Measurements from ENCODE around the gene ZC3H14.
A peak's percentile ranks its signal among the peaks of the same experiment; 100 is the strongest.

The ZC3H14 gene

GRCh38 chr14:88542857-88543795, 19.7 kb upstream of the ZC3H14 start:
- no peak overlapping the region for H3K4me3 ChIP-seq (replicated peaks in 1 of 2; ENCODE audit: low read depth in 2 of 2, low read length in 2 of 2)
- no peak for TF ChIP-seq CTCF (IDR thresholded peaks at IDR 0.05; ENCODE audit: low read depth, low read length)
- no peak for DNase-seq (ENCODE audit: low read depth in 2 of 2)

- TF ChIP-seq CTCF (IDR thresholded peaks at IDR 0.05; ENCODE audit: low read depth, low read length) = no peak
- H3K4me3 ChIP-seq (replicated peaks in 1 of 2; ENCODE audit: low read depth in 2 of 2, low read length in 2 of 2) = no peak overlapping the region
- no peak for DNase-seq (ENCODE audit: low read depth in 2 of 2)
Measured at GRCh38 chr14:88545256-88545655, 17.6 kb upstream of the ZC3H14 start.

- no peak overlapping the region for H3K4me3 ChIP-seq (replicated peaks in 1 of 2; ENCODE audit: low read depth in 2 of 2, low read length in 2 of 2)
- no peak for TF ChIP-seq CTCF (IDR thresholded peaks at IDR 0.05; ENCODE audit: low read depth, low read length)
- no peak for DNase-seq (ENCODE audit: low read depth in 2 of 2)
Measured at GRCh38 chr14:88546621-88547385, 16.0 kb upstream of the ZC3H14 start.

DNA sequence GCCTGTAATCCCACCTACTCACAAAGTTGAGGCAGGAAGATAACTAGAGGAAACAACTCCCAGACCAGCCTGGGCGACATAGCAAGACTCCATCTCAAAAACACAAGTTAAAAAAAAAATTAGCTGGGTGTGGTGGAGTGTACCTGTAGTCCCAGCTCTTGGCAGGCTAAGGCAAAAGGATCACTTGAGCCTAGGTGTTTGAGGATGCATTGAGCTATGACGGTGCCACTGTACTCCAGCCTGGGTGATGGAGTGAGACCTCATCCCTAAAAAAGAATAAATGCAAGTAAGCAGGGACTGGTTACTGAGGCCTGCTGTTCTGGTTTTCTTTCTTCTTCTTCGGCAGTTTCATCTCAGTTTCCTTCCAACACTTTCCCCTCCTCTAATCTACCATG, 15.5 kb upstream of the ZC3H14 start:
- TF ChIP-seq CTCF (IDR thresholded peaks at IDR 0.05; ENCODE audit: low read depth, low read length) = no peak
- DNase-seq (ENCODE audit: low read depth in 2 of 2) = no peak
- H3K4me3 ChIP-seq (replicated peaks in 1 of 2; ENCODE audit: low read depth in 2 of 2, low read length in 2 of 2) = no peak overlapping the region

- no peak for TF ChIP-seq CTCF (IDR thresholded peaks at IDR 0.05; ENCODE audit: low read depth, low read length)
- no peak for DNase-seq (ENCODE audit: low read depth in 2 of 2)
- H3K4me3 ChIP-seq (replicated peaks in 1 of 2; ENCODE audit: low read depth in 2 of 2, low read length in 2 of 2) = no peak overlapping the region
Measured at GRCh38 chr14:88550078-88550477, 12.8 kb upstream of the ZC3H14 start.

DNA sequence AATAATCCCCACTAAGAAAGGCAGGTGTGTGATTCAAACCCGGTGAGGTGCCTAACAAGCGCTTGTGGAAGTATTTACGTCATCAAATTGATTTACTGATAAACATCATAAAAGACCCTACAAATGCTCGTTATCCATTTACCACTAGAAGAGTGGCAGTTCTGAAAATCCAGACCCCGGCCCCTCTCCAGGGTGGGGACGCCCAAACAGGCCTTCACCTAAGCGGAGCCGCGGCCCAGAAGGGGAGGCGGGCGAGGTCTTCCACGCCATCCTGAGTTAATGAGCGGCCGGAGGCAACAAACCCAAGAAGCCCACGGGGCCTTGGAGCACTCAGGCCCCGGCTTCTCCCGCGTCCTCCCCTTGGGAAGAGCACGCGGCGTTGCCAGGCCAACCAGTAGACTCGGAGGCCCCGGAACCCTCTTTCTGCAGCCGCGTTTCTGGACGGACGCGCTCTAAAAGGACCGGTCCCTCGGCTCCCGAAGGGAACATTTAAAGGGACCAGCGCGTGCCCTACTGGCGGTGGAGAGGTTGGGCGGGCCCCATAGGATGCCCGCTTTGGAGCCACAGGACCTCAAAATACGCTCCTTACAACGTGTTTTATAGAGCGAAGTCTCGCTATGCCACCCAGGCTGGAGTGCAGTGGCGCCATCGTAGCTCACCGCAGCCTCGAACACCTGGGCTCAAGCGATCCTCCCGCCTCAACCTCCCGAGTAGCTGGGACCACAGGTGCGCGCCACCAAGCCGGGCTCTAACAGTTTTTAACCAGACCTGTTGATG, 11.6 kb upstream of the ZC3H14 start:
- DNase-seq (ENCODE audit: low read depth in 2 of 2) = peak; percentile 91 to 92
- peak overlapping the region; percentile 73 to 82 for H3K4me3 ChIP-seq (replicated peaks in 1 of 2; ENCODE audit: low read depth in 2 of 2, low read length in 2 of 2)
- peak; percentile 25 for TF ChIP-seq CTCF (IDR thresholded peaks at IDR 0.05; ENCODE audit: low read depth, low read length)

Data from cardiac fibroblast (primary cell).